ENCODE measurements around the gene HTT. TPM values are rescaled to one million over a fixed set of nuclear protein-coding genes. Genes with fewer than 3 reads are reported as not detected.

HTT gene
- total RNA-seq, 4 donors from 2014 or later, result 37.6 to 78.7 (median 56.3) TPM

- ATAC-seq (ENCODE audit: low FRiP score) (no peak), DNase-seq (ENCODE audit: low spot score) (no peak)
- TF ChIP-seq CTCF (IDR thresholded peaks at IDR 0.05), result no peak
These were observed 139.3 kb downstream of the HTT start for GRCh38 chr4:3213661-3214250.

- no peak for TF ChIP-seq CTCF (IDR thresholded peaks at IDR 0.05)
- ATAC-seq (ENCODE audit: low FRiP score) (no peak), DNase-seq (ENCODE audit: low spot score) (no peak)
These were observed 140.8 kb downstream of the HTT start for GRCh38 chr4:3215256-3215655.

- TF ChIP-seq CTCF (IDR thresholded peaks at IDR 0.05), result no peak
- DNase-seq (ENCODE audit: low spot score), result no peak
- no peak for ATAC-seq (ENCODE audit: low FRiP score)
These were observed 141.3 kb downstream of the HTT start for GRCh38 chr4:3215733-3216132.

GRCh38 chr4:3217266-3217665 lies 142.8 kb downstream of the HTT start:
- no peak for ATAC-seq (ENCODE audit: low FRiP score)

GRCh38 chr4:3217771-3218170 lies 143.3 kb downstream of the HTT start:
- DNase-seq (ENCODE audit: low spot score) (no peak), ATAC-seq (ENCODE audit: low FRiP score) (no peak)
- TF ChIP-seq CTCF (IDR thresholded peaks at IDR 0.05), result no peak

More at GRCh38 chr4:3217266-3217665, 142.8 kb downstream of the HTT start:
- TF ChIP-seq CTCF (IDR thresholded peaks at IDR 0.05), result no peak
- no peak for DNase-seq (ENCODE audit: low spot score)

GRCh38 chr4:3218824-3219760 lies 144.6 kb downstream of the HTT start:
- no peak for ATAC-seq (ENCODE audit: low FRiP score)
- DNase-seq (ENCODE audit: low spot score), result no peak

More at GRCh38 chr4:3218824-3219760, 144.6 kb downstream of the HTT start:
- no peak for TF ChIP-seq CTCF (IDR thresholded peaks at IDR 0.05)

Measured in omental fat pad (tissue), 4 donors.